Gastroesophageal sphincter (tissue), 3 donors: ENCODE results near the gene ZBTB25.

ENCODE experiments used
- POLR2A ChIP-seq, 2 donors: fragments of 450-650 bp; IDR thresholded peaks; one replicate each; pipeline ENCODE4 v1.6.1; 2017; ENCODE audit warnings: antibody characterized with exemption in 2 of 2, mild to moderate bottlenecking in 2 of 2, moderate library complexity in 1 of 2
- POLR2AphosphoS5 ChIP-seq: sonication (generic); formaldehyde crosslinking; IDR thresholded peaks from one replicate; pipeline ENCODE4 v1.6.1; 2017; ENCODE audit warnings: antibody characterized with exemption
- TF ChIP-seq, protein P1 (sequence below), 4 experiments: fragments of 200-600 bp in 2 of 4; fragments of 450-650 bp in 2 of 4; sonication (generic) in 1 of 4; IDR thresholded peaks; one replicate each; pipeline ENCODE4 v1.5.1; 2017 to 2019; ENCODE audit warnings: antibody characterized with exemption in 4 of 4, mild to moderate bottlenecking in 2 of 4, moderate library complexity in 2 of 4

DNA sequence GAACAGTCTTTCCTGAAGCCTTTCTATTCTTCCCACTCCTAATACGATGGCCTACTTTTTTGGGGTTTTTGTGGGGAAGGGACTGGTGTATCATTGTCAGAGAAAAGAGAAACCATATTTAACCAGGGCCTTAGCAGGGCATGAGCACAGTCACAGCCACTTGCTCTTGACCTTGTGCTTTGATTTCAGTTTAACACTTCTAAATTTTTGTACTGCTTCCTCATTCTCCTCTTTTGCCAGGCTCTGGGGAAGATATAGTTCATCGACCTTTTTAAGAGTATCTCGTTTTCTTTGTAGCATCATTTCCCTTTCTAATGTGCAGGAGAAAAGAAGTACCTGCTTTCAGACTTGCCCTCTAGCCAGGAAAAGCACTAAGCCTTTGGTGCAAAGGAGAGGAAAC, 3.1 kb upstream of the ZBTB25 start:
- TF ChIP-seq, protein P1, sequence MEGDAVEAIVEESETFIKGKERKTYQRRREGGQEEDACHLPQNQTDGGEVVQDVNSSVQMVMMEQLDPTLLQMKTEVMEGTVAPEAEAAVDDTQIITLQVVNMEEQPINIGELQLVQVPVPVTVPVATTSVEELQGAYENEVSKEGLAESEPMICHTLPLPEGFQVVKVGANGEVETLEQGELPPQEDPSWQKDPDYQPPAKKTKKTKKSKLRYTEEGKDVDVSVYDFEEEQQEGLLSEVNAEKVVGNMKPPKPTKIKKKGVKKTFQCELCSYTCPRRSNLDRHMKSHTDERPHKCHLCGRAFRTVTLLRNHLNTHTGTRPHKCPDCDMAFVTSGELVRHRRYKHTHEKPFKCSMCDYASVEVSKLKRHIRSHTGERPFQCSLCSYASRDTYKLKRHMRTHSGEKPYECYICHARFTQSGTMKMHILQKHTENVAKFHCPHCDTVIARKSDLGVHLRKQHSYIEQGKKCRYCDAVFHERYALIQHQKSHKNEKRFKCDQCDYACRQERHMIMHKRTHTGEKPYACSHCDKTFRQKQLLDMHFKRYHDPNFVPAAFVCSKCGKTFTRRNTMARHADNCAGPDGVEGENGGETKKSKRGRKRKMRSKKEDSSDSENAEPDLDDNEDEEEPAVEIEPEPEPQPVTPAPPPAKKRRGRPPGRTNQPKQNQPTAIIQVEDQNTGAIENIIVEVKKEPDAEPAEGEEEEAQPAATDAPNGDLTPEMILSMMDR (IDR thresholded peaks at IDR 0.05) = no peak
- TF ChIP-seq POLR2A (IDR thresholded peaks at IDR 0.05) = no peak
- no peak for TF ChIP-seq POLR2AphosphoS5
